Measurements from ENCODE around the gene ASTN2. TPM values are rescaled to one million over a fixed set of nuclear protein-coding genes. Genes with fewer than 3 reads are reported as not detected.

ASTN2 gene
- total RNA-seq, 1 donor, result 5.6 TPM

DNA sequence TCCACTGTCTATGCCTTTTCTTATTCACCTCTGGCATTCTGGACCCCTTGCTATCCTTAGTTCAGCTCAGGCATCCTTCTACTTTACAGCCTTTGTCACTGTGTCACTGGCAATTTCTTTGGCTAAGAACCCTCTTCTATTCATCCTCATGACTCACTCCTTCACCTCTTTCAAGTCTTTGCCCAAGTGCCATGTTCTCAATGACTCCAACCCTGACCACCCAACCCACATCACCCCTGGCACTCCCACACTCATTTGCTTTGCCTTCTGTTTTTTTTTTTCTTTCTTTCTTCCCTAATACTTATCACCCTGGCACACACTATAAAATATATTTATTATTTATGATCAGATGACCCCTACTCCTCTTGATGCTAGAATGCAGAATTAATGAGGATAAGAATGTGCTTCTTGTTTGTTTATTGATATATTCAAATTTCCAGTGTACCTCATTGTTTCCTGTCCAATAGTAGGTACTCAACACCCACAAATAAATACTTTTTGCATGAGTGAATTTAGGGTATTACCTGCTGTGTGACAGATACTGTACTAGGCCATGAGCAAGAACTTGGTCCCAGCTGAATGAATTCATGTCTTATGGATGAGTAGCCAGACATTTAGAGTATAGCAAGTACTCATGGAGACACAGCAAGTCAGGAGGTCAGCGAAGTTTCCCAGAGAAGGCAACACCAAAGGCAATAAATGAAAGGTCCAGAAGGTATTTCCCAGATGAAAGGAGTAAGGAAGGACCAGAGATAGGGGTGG is 1025.1 kb downstream of the ASTN2 start:
- H3K4me3 ChIP-seq (ENCODE audit: low read depth, low read length), result no peak overlapping the region
- TF ChIP-seq CTCF (IDR thresholded peaks at IDR 0.05; ENCODE audit: insufficient read depth, low read length), result no peak
- DNase-seq (ENCODE audit: low read depth), result no peak

- H3K4me3 ChIP-seq (ENCODE audit: low read depth, low read length), result no peak overlapping the region
- DNase-seq (ENCODE audit: low read depth), result no peak
- TF ChIP-seq CTCF (IDR thresholded peaks at IDR 0.05; ENCODE audit: insufficient read depth, low read length), result no peak
These were observed 1026.7 kb downstream of the ASTN2 start for GRCh38 chr9:116387934-116388698.

DNA sequence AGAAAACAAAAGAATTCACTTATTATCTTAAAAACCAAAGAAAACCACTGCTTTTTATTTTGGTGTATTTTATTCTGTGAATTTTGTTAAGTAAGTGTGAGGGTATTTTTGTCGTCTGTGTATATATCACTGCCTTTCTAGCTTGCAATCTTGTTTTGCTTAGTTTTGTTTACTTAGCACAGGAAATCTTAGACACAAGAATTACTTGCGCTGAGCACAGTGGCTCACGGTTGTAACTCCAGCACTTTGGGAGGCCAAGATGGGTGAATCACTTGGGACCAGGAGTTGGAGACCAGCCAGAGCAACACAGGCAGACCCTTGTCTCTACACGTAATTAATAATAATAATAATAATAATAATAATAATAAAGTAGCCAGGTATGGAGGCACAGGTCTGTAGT is 1030.9 kb downstream of the ASTN2 start:
- TF ChIP-seq CTCF (IDR thresholded peaks at IDR 0.05; ENCODE audit: insufficient read depth, low read length), result no peak
- H3K4me3 ChIP-seq (ENCODE audit: low read depth, low read length), result no peak overlapping the region
- no peak for DNase-seq (ENCODE audit: low read depth)

- H3K4me3 ChIP-seq (ENCODE audit: low read depth, low read length), result no peak overlapping the region
- no peak for DNase-seq (ENCODE audit: low read depth)
- TF ChIP-seq CTCF (IDR thresholded peaks at IDR 0.05; ENCODE audit: insufficient read depth, low read length), result no peak
These were observed 1031.7 kb downstream of the ASTN2 start for GRCh38 chr9:116383133-116383532.

GRCh38 chr9:116382053-116382452 is 1032.8 kb downstream of the ASTN2 start:
- H3K4me3 ChIP-seq (ENCODE audit: low read depth, low read length), result no peak overlapping the region
- no peak for DNase-seq (ENCODE audit: low read depth)
- TF ChIP-seq CTCF (IDR thresholded peaks at IDR 0.05; ENCODE audit: insufficient read depth, low read length), result no peak

DNA sequence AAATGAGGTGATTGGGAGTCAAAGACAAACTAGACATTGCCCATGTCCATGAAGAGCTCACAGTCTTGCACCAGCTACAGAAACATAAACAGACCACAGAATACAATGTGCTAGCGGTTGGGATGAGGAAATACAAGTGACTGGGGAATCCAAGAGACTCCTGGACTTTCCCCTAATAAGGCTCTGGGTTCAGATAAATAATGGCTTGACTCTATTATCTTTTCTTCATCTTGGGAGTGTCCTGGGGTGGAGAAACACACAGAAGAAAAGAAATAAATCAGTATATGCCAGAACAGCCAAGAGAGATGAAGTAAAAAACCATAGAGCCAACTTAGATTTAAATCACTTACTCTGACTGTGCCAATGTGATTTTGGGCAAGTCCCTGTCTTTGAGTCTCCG is 1033.5 kb downstream of the ASTN2 start:
- TF ChIP-seq CTCF (IDR thresholded peaks at IDR 0.05; ENCODE audit: insufficient read depth, low read length), result no peak
- peak; percentile 15 for DNase-seq (ENCODE audit: low read depth)
- no peak overlapping the region for H3K4me3 ChIP-seq (ENCODE audit: low read depth, low read length)

Data from fibroblast of the aortic adventitia (primary cell).